Memory B cell (primary cell): ENCODE results near the gene ZC3H8.

Experiments used
- ATAC-seq: fragments of 150-1000 bp; cut with Tn5 transposase; 2 replicates; pipeline ENCODE4 v1.10.0; 2021; ENCODE audit warnings: low read depth, mild to moderate bottlenecking, moderate library complexity
- DNase-seq, 2 donors: peaks; one replicate each; pipeline ENCODE4 v3.0.0; 2022; ENCODE audit warnings: low spot score in 2 of 2
- H3K27ac Mint-ChIP-seq: one replicate; pipeline ENCODE4 v1.8.0; 2022; ENCODE audit warnings: mild to moderate bottlenecking, moderate library complexity, mixed read lengths
- H3K27me3 Mint-ChIP-seq: one replicate; pipeline ENCODE4 v1.8.0; 2022; ENCODE audit warnings: mixed read lengths
- H3K36me3 Mint-ChIP-seq: one replicate; pipeline ENCODE4 v1.8.0; 2022; ENCODE audit warnings: mild to moderate bottlenecking, mixed read lengths
- H3K4me1 Mint-ChIP-seq: one replicate; pipeline ENCODE4 v1.8.0; 2022; ENCODE audit warnings: mixed read lengths
- H3K4me3 Mint-ChIP-seq: one replicate; pipeline ENCODE4 v1.8.0; 2022; ENCODE audit warnings: mild to moderate bottlenecking, moderate library complexity, mixed read lengths
- H3K9me3 Mint-ChIP-seq: one replicate; pipeline ENCODE4 v1.8.0; 2022; ENCODE audit warnings: mixed read lengths

ZC3H8 gene

GRCh38 chr2:112175333-112175732 is 79.5 kb downstream of the ZC3H8 start:
- ATAC-seq (no peak), DNase-seq (no peak)
- no peak overlapping the region for H3K4me3 Mint-ChIP-seq
- H3K27ac Mint-ChIP-seq, result no peak overlapping the region
- peaks cover 2% of the 10 kb centered on the region for H3K36me3 Mint-ChIP-seq
- H3K27me3 Mint-ChIP-seq, result peaks cover 11% of the 10 kb centered on the region
- no peaks in the 10 kb centered on the region for H3K4me1 Mint-ChIP-seq
- H3K9me3 Mint-ChIP-seq, result no peaks in the 10 kb centered on the region

- H3K27me3 Mint-ChIP-seq, result peaks cover 8% of the 10 kb centered on the region
- ATAC-seq (no peak), DNase-seq (no peak)
- no peaks in the 10 kb centered on the region for H3K9me3 Mint-ChIP-seq
- no peaks in the 10 kb centered on the region for H3K4me1 Mint-ChIP-seq
- peaks cover 2% of the 10 kb centered on the region for H3K36me3 Mint-ChIP-seq
- no peak overlapping the region for H3K27ac Mint-ChIP-seq
- H3K4me3 Mint-ChIP-seq, result no peak overlapping the region
Measured at GRCh38 chr2:112174383-112174782, 80.5 kb downstream of the ZC3H8 start.

GRCh38 chr2:112173646-112174319 is 81.1 kb downstream of the ZC3H8 start:
- H3K9me3 Mint-ChIP-seq, result no peaks in the 10 kb centered on the region
- no peak for DNase-seq
- ATAC-seq, result no peak
- peaks cover 2% of the 10 kb centered on the region for H3K36me3 Mint-ChIP-seq
- no peak overlapping the region for H3K4me3 Mint-ChIP-seq
- peaks cover 8% of the 10 kb centered on the region for H3K27me3 Mint-ChIP-seq
- H3K27ac Mint-ChIP-seq, result no peak overlapping the region
- no peaks in the 10 kb centered on the region for H3K4me1 Mint-ChIP-seq

- no peaks in the 10 kb centered on the region for H3K4me1 Mint-ChIP-seq
- H3K27me3 Mint-ChIP-seq, result peaks cover 2% of the 10 kb centered on the region
- H3K27ac Mint-ChIP-seq, result no peak overlapping the region
- no peak for ATAC-seq
- H3K9me3 Mint-ChIP-seq, result no peaks in the 10 kb centered on the region
- H3K4me3 Mint-ChIP-seq, result no peak overlapping the region
- H3K36me3 Mint-ChIP-seq, result no peaks in the 10 kb centered on the region
- DNase-seq, result no peak
Measured at GRCh38 chr2:112170495-112170894, 84.3 kb downstream of the ZC3H8 start.

- no peaks in the 10 kb centered on the region for H3K4me1 Mint-ChIP-seq
- H3K27ac Mint-ChIP-seq, result no peak overlapping the region
- no peak overlapping the region for H3K4me3 Mint-ChIP-seq
- peaks cover 2% of the 10 kb centered on the region for H3K27me3 Mint-ChIP-seq
- DNase-seq, result no peak
- H3K9me3 Mint-ChIP-seq, result no peaks in the 10 kb centered on the region
- ATAC-seq, result no peak
- H3K36me3 Mint-ChIP-seq, result no peaks in the 10 kb centered on the region
Measured at GRCh38 chr2:112168422-112169124, 86.3 kb downstream of the ZC3H8 start.

- Mint-ChIP-seq H3K36me3 (no peaks in the 10 kb centered on the region), H3K4me1 (no peaks in the 10 kb centered on the region)
Measured at GRCh38 chr2:112166806-112167499, 87.9 kb downstream of the ZC3H8 start.

GRCh38 chr2:112165296-112165695 is 89.5 kb downstream of the ZC3H8 start:
- Mint-ChIP-seq H3K36me3 (no peaks in the 10 kb centered on the region), H3K9me3 (peaks cover 1% of the 10 kb centered on the region), H3K4me3 (no peak overlapping the region), H3K27ac (no peak overlapping the region), H3K4me1 (peaks cover 2% of the 10 kb centered on the region), H3K27me3 (peaks cover 2% of the 10 kb centered on the region)
- ATAC-seq, result no peak
- no peak for DNase-seq

More at GRCh38 chr2:112166806-112167499, 87.9 kb downstream of the ZC3H8 start:
- Mint-ChIP-seq H3K27ac (no peak overlapping the region), H3K9me3 (no peaks in the 10 kb centered on the region), H3K27me3 (peaks cover 2% of the 10 kb centered on the region), H3K4me3 (no peak overlapping the region)
- ATAC-seq (no peak), DNase-seq (no peak)

GRCh38 chr2:112164876-112165275 is 90.0 kb downstream of the ZC3H8 start:
- Mint-ChIP-seq H3K4me1 (peaks cover 3% of the 10 kb centered on the region), H3K27me3 (peaks cover 2% of the 10 kb centered on the region), H3K4me3 (no peak overlapping the region), H3K36me3 (no peaks in the 10 kb centered on the region), H3K9me3 (peaks cover 2% of the 10 kb centered on the region), H3K27ac (no peak overlapping the region)
- no peak for DNase-seq
- no peak for ATAC-seq

GRCh38 chr2:112163541-112163981 is 91.3 kb downstream of the ZC3H8 start:
- Mint-ChIP-seq H3K27ac (no peak overlapping the region), H3K4me3 (no peak overlapping the region), H3K36me3 (no peaks in the 10 kb centered on the region), H3K4me1 (peaks cover 10% of the 10 kb centered on the region), H3K9me3 (peaks cover 2% of the 10 kb centered on the region), H3K27me3 (no peaks in the 10 kb centered on the region)
- DNase-seq, result no peak
- no peak for ATAC-seq

- Mint-ChIP-seq H3K4me1 (peaks cover 10% of the 10 kb centered on the region), H3K27me3 (no peaks in the 10 kb centered on the region), H3K36me3 (no peaks in the 10 kb centered on the region), H3K9me3 (peaks cover 2% of the 10 kb centered on the region), H3K27ac (no peak overlapping the region), H3K4me3 (no peak overlapping the region)
- ATAC-seq (no peak), DNase-seq (no peak)
Measured at GRCh38 chr2:112162956-112163355, 91.9 kb downstream of the ZC3H8 start.

GRCh38 chr2:112162341-112162740 is 92.5 kb downstream of the ZC3H8 start:
- no peaks in the 10 kb centered on the region for H3K27me3 Mint-ChIP-seq
- H3K27ac Mint-ChIP-seq, result no peak overlapping the region
- H3K4me3 Mint-ChIP-seq, result no peak overlapping the region
- peaks cover 2% of the 10 kb centered on the region for H3K9me3 Mint-ChIP-seq
- no peak for DNase-seq
- ATAC-seq, result no peak
- H3K4me1 Mint-ChIP-seq, result peaks cover 10% of the 10 kb centered on the region
- H3K36me3 Mint-ChIP-seq, result no peaks in the 10 kb centered on the region
